Measurements from ENCODE around the gene AP3B2.

The AP3B2 gene

DNA sequence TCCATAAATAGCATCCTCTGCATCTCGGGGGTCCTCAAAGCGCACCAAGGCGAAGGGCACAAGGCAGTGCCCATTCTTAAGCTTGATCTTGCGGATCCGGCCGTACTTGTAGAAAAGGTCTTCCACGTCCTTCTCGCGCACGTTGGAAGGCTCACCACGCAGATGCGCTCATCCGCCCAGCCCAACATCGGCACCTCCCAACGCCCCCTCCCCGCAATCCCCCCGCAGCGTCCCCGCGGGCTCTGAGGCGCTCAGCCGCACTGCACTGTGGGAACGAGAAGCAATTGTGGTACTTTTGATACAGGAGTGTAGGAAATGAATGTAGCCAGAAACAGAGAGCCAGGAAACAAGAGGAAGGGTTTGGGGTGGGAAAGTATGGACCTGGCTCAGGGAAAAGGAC is 17.5 kb downstream of the AP3B2 start:
- DNase-seq (ENCODE audit: low read depth): no peak

GRCh38 chr15:82689147-82689546 is 20.5 kb downstream of the AP3B2 start:
- DNase-seq (ENCODE audit: low read depth): no peak

GRCh38 chr15:82688691-82689090 is 21.0 kb downstream of the AP3B2 start:
- DNase-seq (ENCODE audit: low read depth): no peak

DNA sequence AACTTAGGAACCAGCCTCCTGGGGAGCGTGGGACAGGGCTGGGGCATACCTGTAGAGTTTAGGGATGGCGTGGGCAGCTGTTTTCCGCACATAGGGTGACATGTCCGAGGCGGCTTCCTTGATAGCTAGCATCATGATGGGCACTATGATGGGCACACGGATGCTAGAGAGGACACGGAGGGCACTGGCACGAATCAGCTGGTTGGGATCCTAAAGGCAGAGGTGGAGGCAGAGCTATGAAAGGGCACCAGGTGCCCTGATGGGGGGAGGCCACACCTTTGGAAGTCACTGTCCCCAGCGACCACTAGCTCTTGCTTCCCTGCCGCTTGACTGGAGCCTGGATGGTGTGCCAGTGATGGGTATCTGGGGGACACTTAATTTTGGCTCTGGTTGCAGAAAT is 28.3 kb downstream of the AP3B2 start:
- DNase-seq (ENCODE audit: low read depth): no peak

DNA sequence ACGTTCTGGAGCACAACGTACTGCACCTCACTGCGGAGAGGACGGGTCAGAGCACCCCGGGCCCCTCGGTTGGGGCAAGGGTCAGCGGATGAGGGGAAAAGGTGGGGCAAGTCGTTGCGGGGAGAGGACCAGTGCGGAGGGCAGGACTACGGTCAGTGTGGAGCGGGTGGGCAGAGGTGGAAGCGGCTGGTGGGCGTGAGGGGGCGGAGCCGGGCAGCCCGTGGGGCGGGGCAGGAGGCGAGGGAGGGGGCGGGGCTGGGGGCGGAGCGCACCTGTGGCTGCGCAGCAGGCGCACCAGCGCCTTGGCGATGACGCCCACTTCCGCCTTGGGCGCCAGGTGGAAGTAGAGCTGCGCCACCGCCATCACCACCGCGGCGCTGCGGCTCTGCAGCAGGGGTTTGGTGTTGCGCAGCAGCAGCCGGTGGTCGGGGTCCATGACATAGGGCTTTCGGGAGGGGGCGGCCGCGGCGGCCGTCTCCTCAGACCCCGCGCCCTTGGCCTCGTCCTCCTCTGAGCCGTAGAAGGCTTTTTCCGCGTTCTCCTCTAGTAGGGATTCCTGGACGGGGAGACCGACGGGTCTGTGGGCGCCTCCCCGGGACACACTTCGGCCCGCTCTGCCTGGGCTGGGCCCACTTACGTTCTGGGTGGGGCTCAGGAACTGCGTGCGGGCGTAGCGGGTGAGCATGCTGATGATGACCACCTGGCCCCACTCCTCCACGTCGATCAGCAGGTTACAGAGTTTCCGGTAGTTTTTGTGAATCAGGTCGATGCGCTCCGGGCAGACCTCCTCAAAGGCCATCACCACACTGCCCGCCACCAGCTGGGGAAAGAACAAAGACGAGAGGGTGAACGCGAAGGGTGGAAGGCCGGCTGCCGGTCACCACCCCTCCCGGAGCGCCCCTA is 29.2 kb downstream of the AP3B2 start:
- peak; percentile 54 for DNase-seq (ENCODE audit: low read depth)

- DNase-seq (ENCODE audit: low read depth): no peak
These were observed 30.0 kb downstream of the AP3B2 start for GRCh38 chr15:82679626-82680199.

GRCh38 chr15:82677720-82678323 is 31.9 kb downstream of the AP3B2 start:
- no peak for DNase-seq (ENCODE audit: low read depth)

GRCh38 chr15:82674873-82675272 is 34.8 kb downstream of the AP3B2 start:
- no peak for DNase-seq (ENCODE audit: low read depth)

DNA sequence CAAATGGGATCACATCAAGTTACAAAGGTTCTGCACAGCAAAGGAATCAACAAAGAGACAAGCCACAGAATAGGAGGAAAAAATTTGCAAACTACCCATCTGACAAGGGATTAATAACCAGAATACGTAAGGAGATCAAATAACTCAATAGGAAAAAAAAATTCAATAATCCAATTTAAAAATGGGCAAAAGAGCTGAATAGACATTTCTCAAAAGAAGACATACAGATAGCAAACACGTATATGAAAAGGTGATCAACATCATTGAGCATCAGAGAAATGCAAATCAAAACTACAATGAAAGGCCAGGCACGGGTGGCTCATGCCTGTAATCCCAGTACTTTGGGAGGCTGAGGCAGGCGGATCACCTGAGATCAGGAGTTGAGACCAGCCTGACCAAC is 39.0 kb downstream of the AP3B2 start:
- no peak for DNase-seq (ENCODE audit: low read depth)

- DNase-seq (ENCODE audit: low read depth): no peak
These were observed 43.1 kb downstream of the AP3B2 start for GRCh38 chr15:82666606-82667005.

- no peak for DNase-seq (ENCODE audit: low read depth)
These were observed 45.7 kb downstream of the AP3B2 start for GRCh38 chr15:82664021-82664420.

- DNase-seq (ENCODE audit: low read depth): no peak
These were observed 46.5 kb downstream of the AP3B2 start for GRCh38 chr15:82663186-82663600.

DNA sequence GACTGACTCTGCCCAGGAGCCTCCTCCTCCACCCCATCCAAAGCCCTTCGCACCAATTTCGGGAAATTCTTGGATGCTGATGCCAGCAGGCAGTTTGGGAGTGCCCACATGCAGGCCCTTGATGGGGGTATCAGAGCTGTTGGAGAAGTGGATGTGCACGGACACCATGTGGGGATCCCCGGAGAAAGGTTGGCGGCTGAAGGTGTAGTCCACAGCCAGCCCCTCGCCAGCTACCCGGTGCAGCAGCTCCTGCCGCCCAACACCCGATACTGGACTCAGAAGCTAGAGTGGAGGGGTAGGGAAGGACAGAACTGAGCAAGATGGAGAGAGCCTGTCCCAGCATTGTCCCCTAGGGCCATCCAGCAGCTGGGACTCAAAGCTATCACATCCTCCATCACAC is 47.0 kb downstream of the AP3B2 start:
- DNase-seq (ENCODE audit: low read depth): no peak

GRCh38 chr15:82660378-82660777 is 49.3 kb downstream of the AP3B2 start:
- DNase-seq (ENCODE audit: low read depth): no peak

GRCh38 chr15:82656641-82657266 is 52.9 kb downstream of the AP3B2 start:
- DNase-seq (ENCODE audit: low read depth): no peak

DNA sequence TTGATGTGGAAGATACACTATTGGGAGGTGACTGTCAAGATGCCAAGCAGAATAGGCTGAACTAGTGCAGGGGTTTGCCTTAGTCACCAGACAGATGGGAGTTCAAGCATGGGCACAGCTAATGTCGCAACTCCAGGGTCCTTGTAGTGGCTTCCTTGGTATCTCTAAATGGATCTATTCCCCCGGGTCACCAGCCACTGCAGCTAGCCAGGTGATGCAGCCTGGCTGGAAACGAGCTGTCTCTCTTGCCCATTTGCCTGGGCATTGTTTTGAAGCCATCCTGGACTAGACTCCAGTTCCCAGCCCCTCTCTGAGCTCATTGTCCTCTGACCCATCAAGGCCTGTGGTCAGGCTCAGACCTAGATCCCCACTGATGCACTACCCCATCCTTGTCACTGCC is 54.1 kb downstream of the AP3B2 start:
- no peak for DNase-seq (ENCODE audit: low read depth)

DNA sequence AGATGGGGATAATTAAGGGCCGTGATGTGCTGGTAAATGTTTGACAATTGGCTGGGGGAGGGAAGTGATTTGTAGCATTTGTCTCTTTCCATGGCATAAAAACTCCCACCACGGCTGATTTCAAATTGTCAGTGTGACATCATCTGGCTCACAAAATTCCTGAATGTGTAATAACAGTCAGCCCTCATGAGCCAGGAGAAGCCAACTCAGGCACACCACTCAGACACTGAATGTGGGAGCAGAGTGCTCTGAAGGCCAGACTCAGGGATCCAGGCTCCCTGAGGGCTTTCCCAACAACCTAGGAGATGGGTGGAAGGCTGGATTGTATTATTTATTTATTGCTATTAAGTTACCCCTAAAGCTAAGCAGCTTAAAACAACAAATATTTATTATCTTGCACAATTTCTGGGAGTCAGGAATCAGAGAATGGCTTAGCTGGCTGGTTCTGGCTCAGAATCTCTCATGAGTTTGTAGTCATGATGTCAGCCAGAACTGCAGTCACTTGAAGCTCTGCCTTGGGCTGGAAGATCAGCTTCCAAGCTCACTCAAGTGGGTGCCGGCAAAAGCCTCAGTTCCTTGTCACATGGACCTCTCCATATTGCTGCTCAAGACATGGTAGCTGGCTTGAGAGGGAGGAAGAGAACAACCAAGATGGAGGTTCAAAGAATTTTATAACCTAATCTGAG is 56.0 kb downstream of the AP3B2 start:
- no peak for DNase-seq (ENCODE audit: low read depth)

GRCh38 chr15:82651708-82652107 is 58.0 kb downstream of the AP3B2 start:
- no peak for DNase-seq (ENCODE audit: low read depth)

GRCh38 chr15:82650046-82650670 is 59.5 kb downstream of the AP3B2 start:
- DNase-seq (ENCODE audit: low read depth): no peak

DNA sequence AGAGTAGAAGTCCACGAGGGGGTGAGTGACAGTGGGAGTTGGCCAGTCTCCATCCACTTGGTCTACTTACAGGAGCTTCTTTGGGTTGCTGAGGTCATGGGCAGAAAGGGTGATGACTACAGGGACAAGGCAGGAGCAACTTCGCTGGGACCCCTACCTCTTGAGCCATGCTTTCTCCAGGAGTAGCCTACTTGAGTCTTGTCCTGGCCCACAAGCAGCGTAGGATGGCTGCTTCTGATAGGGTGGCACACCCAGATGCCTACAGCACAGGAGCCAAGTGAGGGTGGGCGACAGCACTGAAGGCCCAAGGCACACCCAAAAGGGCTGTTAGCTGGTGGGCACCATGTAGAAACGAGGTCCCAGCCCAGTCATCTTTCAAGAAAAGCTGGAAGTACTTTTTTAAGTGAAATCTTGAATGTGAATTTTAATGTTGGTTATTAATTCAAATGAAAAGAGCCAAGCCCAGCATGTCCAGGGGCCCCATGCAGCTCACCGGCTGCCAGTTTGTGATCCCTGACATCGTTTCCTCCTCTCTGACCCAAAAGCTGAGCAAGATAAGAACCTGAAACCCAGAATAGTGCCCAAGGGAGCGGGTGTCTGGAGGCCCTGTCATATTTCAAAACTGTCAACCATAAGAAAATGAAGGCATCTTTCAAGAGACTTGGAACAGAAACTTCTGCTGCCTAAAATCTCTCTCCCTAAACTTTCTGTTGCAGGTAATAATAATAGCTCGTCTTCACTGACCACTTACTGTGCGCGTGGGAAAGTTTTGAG is 60.3 kb downstream of the AP3B2 start:
- no peak for DNase-seq (ENCODE audit: low read depth)

All from activated gamma-delta T cell treated with anti-CD3 and anti-CD28 coated beads, Interleukin-2, amount 50 U/mL, for 16 hours (primary cell).